Forelimb muscle (tissue), 1 donor: Measurements from ENCODE around the gene KRTAP10-8. TPM values are rescaled to one million over a fixed set of nuclear protein-coding genes. Genes with fewer than 3 reads are reported as not detected.
"Not testable (repeated sequence)": the region's sequence is repeated elsewhere in the genome, so short reads cannot be mapped to it uniquely, and the experiment has no call there.

Experiments used
- DNase-seq: peaks from one replicate; pipeline ENCODE4 v3.0.0-alpha.2; 2013; ENCODE audit warnings: low read depth
- polyA plus RNA-seq: library from polyadenylated mRNA; unstranded; fragments of 120-200 nt; gene quantifications from one replicate; pipeline ENCODE4 v1.2.1, GENCODE V29; 2013; ENCODE audit not compliant: insufficient read length

KRTAP10-8 gene
- polyA plus RNA-seq, 1 donor = not detected

DNA sequence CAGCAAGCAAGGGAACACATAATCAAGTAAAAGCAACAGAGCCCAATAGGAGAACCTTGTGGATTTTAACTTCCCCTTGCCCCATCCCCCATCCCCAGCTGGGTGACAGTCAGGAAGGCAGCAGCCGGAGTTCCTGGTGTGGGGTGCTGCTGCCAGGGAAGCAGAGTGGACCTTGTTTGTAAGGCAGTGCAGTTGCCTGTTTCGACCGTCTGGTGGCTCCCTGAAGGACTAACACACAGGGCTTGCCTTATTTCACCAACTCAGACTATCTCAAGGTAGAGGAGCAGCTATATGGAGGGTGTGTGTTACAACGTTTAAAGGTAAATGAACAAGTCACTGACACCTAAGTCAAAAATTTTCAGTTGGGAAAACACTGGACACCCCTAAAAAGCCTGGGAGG is 6.6 kb downstream of the KRTAP10-8 start:
- no peak for DNase-seq

DNA sequence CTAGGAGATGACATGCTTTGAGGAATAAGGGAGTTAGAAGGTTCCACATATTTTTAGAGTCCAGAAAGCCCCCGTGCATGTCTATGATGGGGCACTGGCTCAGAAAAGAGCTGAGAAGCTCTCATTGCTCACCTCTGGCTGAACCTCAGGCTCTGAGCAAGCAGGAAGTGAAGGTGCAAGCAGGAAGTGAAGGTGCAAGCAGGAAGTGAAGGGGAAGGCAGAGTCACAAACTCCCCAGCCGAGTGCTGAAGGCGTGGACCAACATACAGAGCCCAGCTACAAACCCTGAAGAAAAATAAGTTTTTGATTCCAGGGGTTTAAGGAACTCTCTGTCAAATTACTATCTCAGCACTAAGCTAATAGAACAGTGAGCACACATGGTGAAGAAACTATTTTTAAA is 7.0 kb downstream of the KRTAP10-8 start:
- no peak for DNase-seq

DNA sequence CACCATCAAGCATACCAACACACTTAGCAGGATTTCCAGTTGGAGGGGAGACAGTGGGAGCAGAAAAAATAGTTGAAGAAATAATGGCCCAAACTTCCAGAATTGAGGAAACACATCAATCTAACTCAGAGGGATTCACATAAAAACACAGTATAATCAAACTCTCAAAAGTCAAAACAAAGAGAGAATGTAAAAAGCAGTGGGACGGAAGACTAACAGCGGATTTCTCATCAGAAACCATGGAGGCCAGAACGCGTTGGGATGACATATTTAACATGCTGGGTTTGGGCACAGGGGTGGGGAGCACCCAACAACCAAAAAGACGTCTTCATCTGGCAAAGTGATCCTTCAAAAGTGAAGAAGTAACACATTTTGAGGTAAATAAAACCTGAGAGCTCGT is 8.0 kb downstream of the KRTAP10-8 start:
- DNase-seq = no peak

DNA sequence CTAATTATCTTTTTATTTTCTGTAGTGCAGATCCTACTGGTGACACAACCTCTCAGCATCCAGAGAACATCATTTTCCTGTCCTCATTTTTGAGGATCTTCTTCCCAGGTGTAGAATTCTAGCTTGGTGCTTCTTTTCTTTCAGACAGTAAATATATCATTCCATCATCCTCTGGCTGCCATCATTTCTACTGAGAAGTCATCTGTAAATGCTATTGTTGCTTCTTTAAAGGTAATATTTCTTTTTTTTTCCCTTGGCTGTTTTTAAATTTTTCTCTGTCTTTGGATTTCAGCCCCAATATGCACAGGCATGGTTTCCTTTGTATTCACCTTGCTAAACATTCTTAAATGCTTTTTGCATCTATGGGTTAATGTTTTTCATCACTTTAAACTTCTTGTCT is 11.7 kb downstream of the KRTAP10-8 start:
- DNase-seq = no peak

DNA sequence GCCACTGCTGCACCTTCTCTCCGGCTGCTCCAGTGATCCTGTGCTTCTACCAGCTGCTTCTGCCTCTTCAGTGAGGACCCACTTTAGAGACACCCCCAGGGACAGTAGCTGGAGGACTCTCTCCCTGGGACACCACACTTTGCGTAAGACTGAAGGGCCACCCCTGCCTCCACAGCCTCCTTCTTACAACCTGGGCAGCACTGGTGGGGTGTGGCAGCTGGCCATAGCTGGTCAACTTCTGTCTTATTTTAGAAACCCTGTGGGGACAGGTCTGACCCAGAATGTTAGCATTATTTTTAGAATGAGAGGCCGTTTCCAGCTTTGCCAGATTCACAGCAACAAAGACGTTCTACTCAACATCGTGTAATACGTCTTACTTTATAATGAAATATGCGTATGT is 13.9 kb downstream of the KRTAP10-8 start:
- no peak for DNase-seq

DNA sequence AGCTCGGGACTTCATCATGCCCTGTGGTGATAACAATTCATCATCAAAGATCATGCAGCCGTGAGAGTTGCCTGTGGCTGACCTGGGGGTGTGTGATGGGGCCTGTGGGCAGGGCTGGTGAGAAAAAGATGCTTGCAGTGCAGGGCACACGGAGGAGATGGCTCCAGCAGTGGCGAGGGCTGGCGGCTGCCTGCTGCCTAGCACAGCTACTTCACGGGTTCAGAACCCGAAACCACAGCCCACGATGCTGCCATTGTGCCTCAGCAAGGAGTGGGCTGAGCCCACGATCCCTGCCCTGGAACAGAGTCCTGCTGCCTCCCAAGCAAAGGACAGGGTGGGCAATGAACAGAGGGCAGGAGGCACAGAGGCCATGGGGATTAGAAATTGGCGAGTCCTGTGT is 14.4 kb downstream of the KRTAP10-8 start:
- DNase-seq = no peak

DNA sequence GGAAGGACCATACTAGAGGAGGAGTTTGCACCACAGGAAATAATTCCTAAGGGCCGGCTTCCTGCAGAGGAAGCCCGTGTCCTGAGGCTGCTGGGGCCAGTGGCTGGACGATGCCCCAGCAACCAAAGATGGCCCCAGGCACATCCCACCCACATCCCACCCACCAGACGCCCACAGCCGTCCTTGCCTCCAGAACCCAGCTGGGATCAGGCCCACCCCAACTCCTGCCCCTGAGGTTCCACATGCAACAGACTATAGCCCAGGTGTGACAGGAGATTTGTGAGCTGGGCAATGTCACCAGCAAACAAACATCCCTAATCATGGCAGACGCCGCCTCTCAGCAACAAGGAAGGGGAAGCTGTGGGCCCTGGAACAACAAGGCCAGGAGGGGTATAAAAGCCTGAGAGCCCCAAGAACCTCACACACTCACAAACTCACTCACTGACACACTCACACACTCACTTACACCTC is 14.8 kb downstream of the KRTAP10-8 start, which contains the start of gene KRTAP10-9:
Gene KRTAP10-9 (plus strand): TSS at position 421 of the 471 bp plus-strand sequence. CDS start 79 bp downstream, outside the sequence.
- DNase-seq = no peak

DNA sequence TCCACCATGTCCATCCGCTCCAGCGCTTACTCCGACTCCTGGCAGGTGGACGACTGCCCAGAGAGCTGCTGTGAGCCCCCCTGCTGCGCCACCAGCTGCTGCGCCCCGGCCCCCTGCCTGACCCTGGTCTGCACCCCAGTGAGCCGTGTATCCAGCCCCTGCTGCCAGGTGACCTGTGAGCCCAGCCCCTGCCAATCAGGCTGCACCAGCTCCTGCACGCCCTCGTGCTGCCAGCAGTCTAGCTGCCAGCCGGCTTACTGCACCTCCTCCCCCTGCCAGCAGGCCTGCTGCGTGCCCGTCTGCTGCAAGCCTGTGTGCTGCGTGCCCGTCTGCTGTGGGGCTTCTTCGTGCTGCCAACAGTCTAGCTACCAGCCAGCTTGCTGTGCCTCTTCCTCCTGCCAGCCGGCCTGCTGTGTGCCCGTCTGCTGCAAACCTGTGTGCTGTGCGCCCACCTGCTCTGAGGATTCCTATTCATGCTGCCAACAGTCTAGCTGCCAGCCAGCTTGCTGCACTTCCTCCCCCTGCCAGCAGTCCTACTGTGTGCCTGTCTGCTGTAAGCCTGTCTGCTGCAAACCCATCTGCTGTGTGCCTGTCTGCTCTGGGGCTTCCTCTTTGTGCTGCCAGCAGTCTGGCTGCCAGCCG is 15.4 kb downstream of the KRTAP10-8 start:
- DNase-seq = not testable (repeated sequence)

DNA sequence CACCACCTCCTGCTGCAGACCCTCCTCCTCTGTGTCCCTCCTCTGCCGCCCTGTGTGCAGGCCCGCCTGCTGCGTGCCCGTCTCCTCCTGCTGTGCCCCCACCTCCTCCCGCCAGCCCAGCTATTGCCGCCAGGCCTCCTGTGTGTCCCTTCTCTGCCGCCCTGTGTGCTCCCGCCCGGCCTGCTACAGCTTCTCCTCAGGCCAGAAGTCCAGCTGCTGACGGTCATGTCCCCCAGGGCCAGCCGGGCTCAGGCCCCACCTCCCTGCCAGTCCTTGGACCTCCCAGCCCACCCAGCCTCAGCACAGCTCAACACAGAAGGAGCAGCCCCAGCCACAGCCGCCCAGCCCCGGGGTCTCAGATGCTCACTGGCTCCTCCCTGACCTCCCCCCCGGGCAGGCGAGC is 16.0 kb downstream of the KRTAP10-8 start:
- DNase-seq = not testable (repeated sequence)

DNA sequence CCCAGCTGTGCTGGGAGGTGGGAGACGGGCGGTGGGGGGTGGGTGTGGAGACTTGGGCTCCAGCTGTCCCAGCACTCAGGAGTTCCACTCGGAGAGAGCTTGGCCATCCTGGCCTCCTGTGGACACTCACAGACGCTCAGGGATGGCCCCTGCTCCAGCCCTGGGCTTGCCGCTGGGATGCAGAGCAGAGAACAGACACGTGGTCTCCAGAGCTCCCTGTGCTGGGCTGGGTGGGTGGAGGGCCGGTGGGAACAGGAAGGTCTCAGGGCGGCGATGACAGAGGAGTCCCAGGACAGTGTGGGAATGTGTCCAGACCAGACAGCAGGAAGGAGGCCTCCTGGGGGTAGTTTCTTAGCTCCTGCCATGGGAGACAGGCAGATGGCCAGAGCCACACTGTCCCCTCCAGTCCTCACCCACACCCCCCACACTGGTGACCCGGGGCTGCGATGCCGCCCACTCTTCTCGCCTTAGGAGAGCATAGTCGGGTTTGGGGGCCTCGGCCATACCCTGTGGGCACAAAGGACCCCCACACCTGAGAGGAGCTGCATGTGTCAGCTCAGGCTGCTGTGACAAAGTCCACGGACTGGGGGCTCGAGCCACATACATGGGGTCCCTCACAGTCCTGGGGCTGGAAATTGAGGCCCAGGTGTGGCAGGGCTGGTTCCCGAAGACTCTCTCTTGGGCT is 17.0 kb downstream of the KRTAP10-8 start:
- DNase-seq = no peak

DNA sequence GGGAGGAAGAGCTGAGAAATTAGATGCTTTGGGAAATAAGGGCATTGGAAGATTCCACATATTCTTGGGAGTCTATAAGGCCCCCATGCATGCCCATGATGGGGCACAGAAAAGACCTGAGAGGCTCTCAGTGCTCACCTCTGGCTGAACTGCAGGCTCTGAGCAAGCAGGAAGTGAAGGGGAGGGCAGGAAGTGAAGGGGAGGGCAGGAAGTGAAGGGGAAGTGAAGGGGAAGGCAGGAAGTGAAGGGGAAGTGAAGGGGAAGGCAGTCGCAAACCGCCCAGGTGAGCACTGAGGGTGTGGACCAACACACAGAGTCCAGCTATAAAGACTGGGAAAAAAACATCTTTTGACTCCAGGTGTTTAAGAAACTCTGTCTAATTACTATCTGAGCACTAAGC is 18.6 kb downstream of the KRTAP10-8 start:
- DNase-seq = no peak

DNA sequence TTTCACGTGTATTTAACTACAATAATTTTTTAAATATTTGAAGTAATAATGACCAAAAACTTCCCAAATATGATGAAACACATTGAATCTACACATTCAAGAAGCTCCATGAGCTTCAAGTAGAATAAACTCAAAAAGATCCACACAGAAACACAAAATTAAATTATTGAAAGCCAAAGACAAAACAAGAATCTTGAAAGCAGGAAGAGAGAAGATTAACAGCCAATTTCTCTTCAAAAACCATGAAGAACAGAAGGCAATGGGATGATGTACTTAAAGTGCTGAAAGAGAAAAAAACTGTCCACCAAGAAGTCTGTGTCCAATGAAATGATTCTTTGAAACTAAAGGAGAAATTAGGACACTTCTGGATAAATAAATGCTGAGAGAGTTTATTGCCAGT is 20.2 kb downstream of the KRTAP10-8 start:
- DNase-seq = no peak

DNA sequence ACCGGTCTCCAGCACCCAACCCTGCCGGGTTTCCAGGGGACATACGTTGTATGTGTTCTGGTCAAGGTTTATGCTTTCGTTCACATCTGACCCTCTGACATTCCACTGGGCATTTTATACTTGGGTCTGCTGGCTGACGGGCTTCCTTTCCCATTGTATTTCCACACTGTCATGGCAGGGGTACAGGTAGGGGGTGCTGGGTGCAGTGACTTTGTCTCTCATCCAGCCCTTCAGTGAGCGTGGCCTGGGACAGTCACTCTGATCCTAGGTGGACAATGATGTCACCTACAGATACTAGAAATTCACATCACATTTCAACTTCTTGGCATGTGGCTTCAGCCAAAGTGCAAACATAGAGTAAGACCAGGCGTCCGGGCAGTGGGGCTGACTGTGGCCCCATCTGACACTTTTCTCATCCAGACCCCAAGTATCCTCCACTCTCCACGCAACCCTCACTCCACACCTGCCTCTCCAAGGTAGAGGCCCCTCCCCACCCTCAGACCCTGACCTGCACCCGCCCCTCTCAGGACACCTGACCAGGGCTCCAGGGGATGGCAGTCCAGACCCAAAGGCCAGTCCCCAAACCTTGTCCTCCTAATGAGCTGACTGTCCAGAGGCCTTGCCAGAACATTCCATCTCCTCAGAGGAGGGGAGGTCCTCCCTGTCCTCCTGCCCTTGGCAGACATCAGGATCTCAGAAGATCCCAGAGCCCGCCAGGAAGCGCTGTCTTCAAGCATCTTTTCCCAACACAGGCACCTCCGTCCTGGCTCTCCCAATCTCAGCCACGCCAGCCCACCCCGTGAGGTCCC is 24.5 kb downstream of the KRTAP10-8 start:
- DNase-seq = no peak

DNA sequence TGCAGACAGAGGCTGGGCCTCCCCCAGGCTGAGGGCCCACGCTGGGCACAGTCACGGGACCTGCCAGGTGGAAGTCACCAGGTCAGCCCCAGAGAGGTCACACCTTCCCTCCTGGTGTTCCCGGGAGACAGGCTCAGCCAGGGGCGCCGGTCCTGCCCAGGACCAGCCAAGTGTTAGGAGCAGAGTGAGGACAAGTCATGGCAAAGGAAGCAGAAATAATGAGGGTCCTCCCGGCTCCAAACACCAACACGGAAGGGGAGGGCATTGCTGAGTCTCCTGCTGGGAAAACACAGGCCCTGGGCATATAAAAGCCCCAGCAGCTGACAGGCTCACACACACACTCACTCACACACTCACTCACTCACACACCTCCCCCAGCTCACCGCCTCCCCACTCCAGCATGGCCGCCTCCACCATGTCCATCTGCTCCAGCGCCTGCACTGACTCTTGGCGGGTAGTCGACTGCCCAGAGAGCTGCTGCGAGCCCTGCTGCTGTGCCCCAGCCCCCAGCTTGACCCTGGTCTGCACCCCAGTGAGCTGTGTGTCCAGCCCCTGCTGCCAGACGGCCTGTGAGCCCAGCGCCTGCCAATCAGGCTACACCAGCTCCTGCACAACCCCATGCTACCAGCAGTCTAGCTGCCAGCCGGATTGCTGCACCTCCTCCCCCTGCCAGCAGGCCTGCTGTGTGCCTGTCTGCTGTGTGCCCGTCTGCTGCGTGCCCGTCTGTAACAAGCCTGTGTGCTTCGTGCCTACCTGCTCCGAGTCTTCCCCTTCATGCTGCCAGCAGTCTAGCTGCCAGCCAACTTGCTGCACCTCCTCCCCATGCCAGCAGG is 25.4 kb downstream of the KRTAP10-8 start, which contains the start of gene KRTAP10-10:
Gene KRTAP10-10 (plus strand): TSS at position 339 of the 833 bp plus-strand sequence. CDS start 62 bp downstream, at position 401.
- no peak for DNase-seq

DNA sequence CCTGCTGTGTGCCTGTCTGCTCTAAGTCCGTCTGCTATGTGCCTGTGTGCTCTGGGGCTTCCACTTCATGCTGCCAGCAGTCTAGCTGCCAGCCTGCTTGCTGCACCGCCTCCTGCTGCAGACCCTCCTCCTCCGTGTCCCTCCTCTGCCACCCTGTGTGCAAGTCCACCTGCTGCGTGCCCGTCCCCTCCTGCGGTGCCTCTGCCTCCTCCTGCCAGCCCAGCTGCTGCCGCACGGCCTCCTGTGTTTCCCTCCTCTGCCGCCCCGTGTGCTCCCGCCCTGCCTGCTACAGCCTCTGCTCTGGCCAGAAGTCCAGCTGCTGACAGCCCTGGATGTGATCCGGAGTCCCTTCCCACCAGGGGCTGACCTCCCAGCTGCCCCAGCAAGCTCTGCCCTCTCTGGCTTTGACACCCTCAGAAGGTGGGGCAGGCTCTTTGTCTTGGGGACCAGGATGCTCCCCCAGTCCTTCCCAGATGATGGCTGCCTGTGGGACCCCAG is 26.0 kb downstream of the KRTAP10-8 start:
- DNase-seq = not testable (repeated sequence)

DNA sequence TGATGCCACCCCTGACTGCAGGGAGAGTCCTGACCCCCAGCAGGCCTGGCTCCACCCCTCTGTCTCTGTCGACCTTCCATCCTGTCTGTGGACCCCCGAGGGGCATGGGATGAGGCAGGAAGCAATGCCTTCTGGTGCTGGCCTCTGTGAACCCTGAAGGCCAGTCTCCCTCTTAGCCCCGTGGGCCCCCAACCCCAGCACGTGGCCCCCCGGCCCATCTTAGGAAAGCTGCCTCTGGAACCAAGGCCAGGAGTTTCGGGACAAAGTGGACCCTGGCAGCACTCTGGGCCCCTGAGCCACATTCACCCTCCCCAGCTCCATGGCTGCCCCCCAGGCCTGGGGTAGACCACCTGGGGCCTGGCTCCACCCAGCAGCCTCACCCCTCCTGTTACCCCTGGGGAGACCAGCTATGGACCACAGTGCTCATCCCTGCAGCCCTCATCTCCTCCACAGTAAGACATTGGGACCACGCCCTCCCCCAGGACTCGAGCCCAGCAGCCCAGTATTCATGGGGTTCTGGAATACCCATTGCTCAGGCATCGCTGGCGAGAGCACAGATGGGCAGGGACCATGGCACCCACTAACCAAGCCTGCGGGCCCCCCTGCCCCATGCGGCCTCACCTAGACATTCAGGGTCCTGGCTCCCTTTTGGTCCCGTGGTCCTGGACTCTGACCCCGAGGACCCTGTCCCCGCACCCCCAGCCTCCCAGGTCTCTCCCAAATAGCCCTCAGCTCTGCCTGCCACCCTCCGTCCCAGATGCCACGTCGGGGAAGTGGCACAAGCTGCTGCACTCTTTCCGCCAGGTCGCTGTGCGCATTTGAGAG is 26.8 kb downstream of the KRTAP10-8 start:
- DNase-seq = not testable (repeated sequence)

DNA sequence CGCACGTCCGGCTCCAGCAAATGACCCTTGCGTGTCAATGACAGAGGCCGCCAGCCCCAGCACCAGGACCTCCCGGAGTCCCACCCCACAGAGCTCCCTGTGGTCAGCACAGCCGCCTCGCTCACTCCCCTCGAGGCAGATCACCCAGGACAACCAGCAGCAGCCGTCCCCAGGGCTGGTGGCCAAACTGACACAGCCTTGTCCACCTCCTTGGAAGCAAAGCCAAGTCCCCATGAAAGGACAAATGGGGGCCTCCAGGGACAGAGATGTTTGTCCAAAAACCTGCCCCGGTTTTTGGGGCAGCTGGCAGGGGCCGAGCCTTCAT is 27.4 kb downstream of the KRTAP10-8 start:
- DNase-seq = no peak

DNA sequence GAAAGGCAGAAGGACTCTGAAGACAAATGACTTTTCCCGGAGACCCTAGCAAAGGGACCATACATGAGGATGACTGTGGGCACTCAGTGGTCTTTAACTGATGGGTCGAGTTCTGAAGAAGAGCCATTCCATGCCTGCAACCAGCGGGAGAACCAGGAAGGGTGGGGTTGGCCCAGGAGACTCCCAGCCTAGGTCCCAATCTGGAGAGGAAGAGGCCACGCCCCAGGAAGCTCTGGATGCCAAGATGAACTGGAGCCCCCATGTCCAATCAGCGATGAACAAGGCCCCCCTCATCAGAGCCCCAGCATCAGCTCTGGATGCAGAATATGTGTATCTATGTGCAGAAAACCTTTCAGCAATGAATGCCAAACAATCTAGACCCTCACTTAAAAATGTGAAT is 28.9 kb downstream of the KRTAP10-8 start:
- no peak for DNase-seq

DNA sequence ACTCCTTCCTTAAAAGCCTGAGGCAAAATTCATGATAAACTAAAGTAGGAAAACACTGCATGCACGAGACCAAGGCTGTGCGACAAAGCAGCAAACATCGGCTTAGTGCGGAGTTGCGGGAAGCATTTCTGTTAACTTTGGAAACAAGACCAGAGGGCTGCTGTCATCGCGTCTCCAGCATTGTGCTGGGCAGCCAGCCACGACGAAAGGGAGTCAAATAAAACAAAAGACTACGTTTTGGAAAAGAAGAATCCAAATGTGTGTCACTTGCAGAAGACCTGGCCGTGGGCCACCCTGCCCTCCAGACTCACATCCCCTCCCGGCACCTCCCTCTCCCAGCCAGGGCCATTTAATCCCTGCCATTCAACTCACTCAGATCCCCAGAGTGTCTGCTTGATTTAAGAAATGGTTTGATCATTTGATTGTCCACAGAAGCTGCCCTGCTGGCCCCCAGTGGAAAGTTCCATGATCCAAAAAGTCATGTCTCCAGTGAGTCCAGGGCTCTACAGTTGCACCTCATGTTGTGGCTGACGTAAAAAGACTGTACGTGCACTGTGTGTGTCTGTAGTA is 31.9 kb downstream of the KRTAP10-8 start:
- no peak for DNase-seq

DNA sequence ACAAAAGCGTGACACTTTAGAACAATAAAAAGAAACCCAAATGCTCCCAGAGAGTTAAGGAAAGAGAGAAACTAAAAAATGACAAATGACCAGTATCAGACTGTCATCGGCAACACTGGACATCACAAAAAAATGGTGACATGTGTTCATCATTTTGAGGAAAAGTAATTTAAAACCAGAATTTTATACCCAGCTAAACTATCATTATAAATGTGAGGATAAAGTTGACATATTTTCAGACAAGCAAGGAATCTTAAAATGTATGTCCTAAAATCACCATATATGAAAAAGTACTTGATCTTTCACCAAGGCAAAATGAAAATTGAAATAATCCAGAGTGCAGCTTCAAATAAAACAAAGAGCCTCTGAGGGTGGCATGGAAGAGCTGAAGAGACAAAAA is 33.0 kb downstream of the KRTAP10-8 start:
- DNase-seq = no peak
